ENCODE data around the gene VAV2. TPM values are rescaled to one million over a fixed set of nuclear protein-coding genes. Genes with fewer than 3 reads are reported as not detected.

Gene VAV2
- total and polyA plus RNA-seq, 4 donors: 4.9 to 26.4 (median 17.0) TPM

GRCh38 chr9:133738640-133739225, 253.4 kb downstream of the VAV2 start:
- no peak for DNase-seq (ENCODE audit: low spot score)
- Histone ChIP-seq H3K9me3 (ENCODE audit: control insufficient read depth in 4 of 4, low read length in 3 of 4) (no peaks in the 10 kb centered on the region), H3K27me3 (ENCODE audit: control insufficient read depth in 4 of 4, insufficient read depth in 4 of 4, low read length in 3 of 4) (no peaks in the 10 kb centered on the region), H3K27ac (ENCODE audit: low read depth in 1 of 2, low read length in 2 of 2) (peak overlapping the region; percentile 83 to 96), H3K9ac (ENCODE audit: low read depth in 1 of 2, low read length in 2 of 2) (peak overlapping the region; percentile 76 to 88), H3K36me3 (ENCODE audit: control insufficient read depth in 4 of 4, insufficient read depth in 3 of 4, low read depth in 1 of 4, low read length in 3 of 4) (peaks cover 0 to 4% (median 0%) of the 10 kb centered on the region in 4 donors), H3K4me3 (ENCODE audit: low read depth in 1 of 3, low read length in 3 of 3) (peak overlapping the region; percentile 51 to 81 (median 73)), H3K4me1 (ENCODE audit: control insufficient read depth in 4 of 4, insufficient read depth in 4 of 4, low read length in 3 of 4) (peaks cover 26 to 91% (median 70%) of the 10 kb centered on the region in 4 donors)
- WGBS: 31% methylated on average over 13 of the region's 13 CpGs
- TF ChIP-seq FOXA2 (IDR thresholded peaks at IDR 0.05) (no peak), YY1 (IDR thresholded peaks at IDR 0.05) (no peak), TAF1 (conservative IDR thresholded peaks at IDR 0.05) (no peak), JUND (IDR thresholded peaks at IDR 0.05) (no peak), NR2F2 (IDR thresholded peaks at IDR 0.05) (no peak), ATF3 (IDR thresholded peaks at IDR 0.05) (no peak), RAD21 (IDR thresholded peaks at IDR 0.05) (no peak), FOXA1 (IDR thresholded peaks at IDR 0.05) (no peak), GABPA (IDR thresholded peaks at IDR 0.05 in 1 of 2, conservative IDR thresholded peaks at IDR 0.05 in 1 of 2) (no peak)
- TF ChIP-seq, protein P1, sequence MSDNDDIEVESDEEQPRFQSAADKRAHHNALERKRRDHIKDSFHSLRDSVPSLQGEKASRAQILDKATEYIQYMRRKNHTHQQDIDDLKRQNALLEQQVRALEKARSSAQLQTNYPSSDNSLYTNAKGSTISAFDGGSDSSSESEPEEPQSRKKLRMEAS (IDR thresholded peaks at IDR 0.05): no peak

DNA sequence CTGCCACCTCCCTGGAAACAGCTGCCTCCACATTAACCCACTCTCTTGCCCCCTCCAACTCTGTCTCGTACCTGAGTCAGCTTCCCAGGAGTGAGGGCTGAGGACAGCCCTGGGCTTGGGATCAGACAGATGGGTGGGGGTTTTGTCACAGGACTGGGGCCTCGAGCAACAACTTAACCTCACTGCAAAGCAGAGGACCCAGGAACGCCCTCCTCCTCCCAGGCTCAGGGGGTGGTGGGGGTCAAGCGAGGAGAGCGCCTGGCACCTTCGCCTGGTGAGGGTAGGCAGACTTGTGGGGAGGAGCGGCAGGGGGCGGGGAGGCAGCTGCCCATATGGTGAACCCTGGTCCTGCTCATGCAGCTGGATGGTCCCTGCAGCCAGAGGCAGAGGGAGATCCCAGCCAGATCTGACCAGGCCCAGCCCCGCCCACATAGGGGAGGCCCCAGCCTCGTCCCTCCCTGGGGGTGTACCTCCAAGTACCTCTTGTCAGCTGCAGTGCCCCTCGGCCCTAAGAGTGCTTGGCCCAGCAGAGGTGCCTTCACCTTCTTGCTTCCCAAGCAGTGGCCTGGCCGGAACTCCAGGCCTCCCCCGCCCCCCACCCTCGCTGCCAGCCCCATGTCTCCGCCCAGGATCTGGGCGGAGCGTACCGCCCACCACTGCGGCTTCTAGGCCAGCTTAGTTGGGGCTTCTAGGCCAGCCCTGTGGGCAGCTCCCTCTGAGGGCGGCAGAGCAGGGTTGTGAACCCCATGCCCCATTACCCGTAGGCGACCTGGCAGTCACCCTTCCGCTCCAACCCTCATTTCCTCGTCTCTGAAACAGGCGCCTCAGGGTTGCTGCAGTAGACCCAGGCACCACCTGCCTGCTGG, 254.1 kb downstream of the VAV2 start, which contains the start of gene SARDH:
SARDH (minus strand) TSS at position 579 of the 866 bp plus-strand sequence. CDS start 4,179 bp downstream, outside the sequence.
- Histone ChIP-seq H3K9me3 (ENCODE audit: control insufficient read depth in 4 of 4, low read length in 3 of 4) (no peaks in the 10 kb centered on the region), H3K27me3 (ENCODE audit: control insufficient read depth in 4 of 4, insufficient read depth in 4 of 4, low read length in 3 of 4) (no peaks in the 10 kb centered on the region), H3K4me1 (ENCODE audit: control insufficient read depth in 4 of 4, insufficient read depth in 4 of 4, low read length in 3 of 4) (peaks cover 22 to 90% (median 63%) of the 10 kb centered on the region in 4 donors), H3K36me3 (ENCODE audit: control insufficient read depth in 4 of 4, insufficient read depth in 3 of 4, low read depth in 1 of 4, low read length in 3 of 4) (peaks cover 0 to 6% (median 1%) of the 10 kb centered on the region in 4 donors), H3K4me3 (ENCODE audit: low read depth in 1 of 3, low read length in 3 of 3) (peak within 1 kb of the TSS; percentile 51 to 81 (median 80)), H3K27ac (ENCODE audit: low read depth in 1 of 2, low read length in 2 of 2) (peak within 1 kb of the TSS; percentile 83 to 96), H3K9ac (ENCODE audit: low read depth in 1 of 2, low read length in 2 of 2) (peak within 1 kb of the TSS; percentile 76 to 88)
- TF ChIP-seq GABPA (IDR thresholded peaks at IDR 0.05 in 1 of 2, conservative IDR thresholded peaks at IDR 0.05 in 1 of 2): peak in 1 of 2 donors; percentile 50
- TF ChIP-seq SP1 (IDR thresholded peaks at IDR 0.05): peak; percentile 81
- TF ChIP-seq HNF4A (conservative IDR thresholded peaks at IDR 0.05): peak in 1 of 2 donors; percentile 66
- TF ChIP-seq EGR1 (IDR thresholded peaks at IDR 0.05; ENCODE audit: low read depth in 2 of 2): peak; percentile 73 to 78
- peak; percentile 83 for TF ChIP-seq YY1 (IDR thresholded peaks at IDR 0.05)
- TF ChIP-seq FOXA1 (IDR thresholded peaks at IDR 0.05): no peak
- TF ChIP-seq TAF1 (conservative IDR thresholded peaks at IDR 0.05): peak; percentile 81
- TF ChIP-seq HNF4G (IDR thresholded peaks at IDR 0.05): no peak
- TF ChIP-seq FOXA2 (IDR thresholded peaks at IDR 0.05): no peak
- TF ChIP-seq, protein P1 (IDR thresholded peaks at IDR 0.05): no peak
- TF ChIP-seq, protein P2, sequence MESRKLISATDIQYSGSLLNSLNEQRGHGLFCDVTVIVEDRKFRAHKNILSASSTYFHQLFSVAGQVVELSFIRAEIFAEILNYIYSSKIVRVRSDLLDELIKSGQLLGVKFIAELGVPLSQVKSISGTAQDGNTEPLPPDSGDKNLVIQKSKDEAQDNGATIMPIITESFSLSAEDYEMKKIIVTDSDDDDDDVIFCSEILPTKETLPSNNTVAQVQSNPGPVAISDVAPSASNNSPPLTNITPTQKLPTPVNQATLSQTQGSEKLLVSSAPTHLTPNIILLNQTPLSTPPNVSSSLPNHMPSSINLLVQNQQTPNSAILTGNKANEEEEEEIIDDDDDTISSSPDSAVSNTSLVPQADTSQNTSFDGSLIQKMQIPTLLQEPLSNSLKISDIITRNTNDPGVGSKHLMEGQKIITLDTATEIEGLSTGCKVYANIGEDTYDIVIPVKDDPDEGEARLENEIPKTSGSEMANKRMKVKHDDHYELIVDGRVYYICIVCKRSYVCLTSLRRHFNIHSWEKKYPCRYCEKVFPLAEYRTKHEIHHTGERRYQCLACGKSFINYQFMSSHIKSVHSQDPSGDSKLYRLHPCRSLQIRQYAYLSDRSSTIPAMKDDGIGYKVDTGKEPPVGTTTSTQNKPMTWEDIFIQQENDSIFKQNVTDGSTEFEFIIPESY (IDR thresholded peaks at IDR 0.05): no peak
- peak; percentile 79 to 88 for TF ChIP-seq RXRA (IDR thresholded peaks at IDR 0.05)
- peak in 1 of 2 donors; percentile 38 for TF ChIP-seq JUND (IDR thresholded peaks at IDR 0.05)
- no peak for TF ChIP-seq ATF3 (IDR thresholded peaks at IDR 0.05)
- TF ChIP-seq CTCF (IDR thresholded peaks at IDR 0.05; ENCODE audit: low read depth, low read length, missing input control): no peak
- TF ChIP-seq NR2F2 (IDR thresholded peaks at IDR 0.05): peak; percentile 46
- TF ChIP-seq, protein P3, sequence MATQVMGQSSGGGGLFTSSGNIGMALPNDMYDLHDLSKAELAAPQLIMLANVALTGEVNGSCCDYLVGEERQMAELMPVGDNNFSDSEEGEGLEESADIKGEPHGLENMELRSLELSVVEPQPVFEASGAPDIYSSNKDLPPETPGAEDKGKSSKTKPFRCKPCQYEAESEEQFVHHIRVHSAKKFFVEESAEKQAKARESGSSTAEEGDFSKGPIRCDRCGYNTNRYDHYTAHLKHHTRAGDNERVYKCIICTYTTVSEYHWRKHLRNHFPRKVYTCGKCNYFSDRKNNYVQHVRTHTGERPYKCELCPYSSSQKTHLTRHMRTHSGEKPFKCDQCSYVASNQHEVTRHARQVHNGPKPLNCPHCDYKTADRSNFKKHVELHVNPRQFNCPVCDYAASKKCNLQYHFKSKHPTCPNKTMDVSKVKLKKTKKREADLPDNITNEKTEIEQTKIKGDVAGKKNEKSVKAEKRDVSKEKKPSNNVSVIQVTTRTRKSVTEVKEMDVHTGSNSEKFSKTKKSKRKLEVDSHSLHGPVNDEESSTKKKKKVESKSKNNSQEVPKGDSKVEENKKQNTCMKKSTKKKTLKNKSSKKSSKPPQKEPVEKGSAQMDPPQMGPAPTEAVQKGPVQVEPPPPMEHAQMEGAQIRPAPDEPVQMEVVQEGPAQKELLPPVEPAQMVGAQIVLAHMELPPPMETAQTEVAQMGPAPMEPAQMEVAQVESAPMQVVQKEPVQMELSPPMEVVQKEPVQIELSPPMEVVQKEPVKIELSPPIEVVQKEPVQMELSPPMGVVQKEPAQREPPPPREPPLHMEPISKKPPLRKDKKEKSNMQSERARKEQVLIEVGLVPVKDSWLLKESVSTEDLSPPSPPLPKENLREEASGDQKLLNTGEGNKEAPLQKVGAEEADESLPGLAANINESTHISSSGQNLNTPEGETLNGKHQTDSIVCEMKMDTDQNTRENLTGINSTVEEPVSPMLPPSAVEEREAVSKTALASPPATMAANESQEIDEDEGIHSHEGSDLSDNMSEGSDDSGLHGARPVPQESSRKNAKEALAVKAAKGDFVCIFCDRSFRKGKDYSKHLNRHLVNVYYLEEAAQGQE (IDR thresholded peaks at IDR 0.05): peak; percentile 90
- TF ChIP-seq RAD21 (IDR thresholded peaks at IDR 0.05): peak; percentile 34 to 59
- whole genome bisulfite sequencing: 9% methylated on average over 25 of the region's 25 CpGs
- peak; percentile 70 for DNase-seq (ENCODE audit: low spot score)
